Measurements from ENCODE around the gene TLL2.
A peak's percentile ranks its signal among the peaks of the same experiment; 100 is the strongest.

The TLL2 gene

GRCh38 chr10:96395931-96396877, 117.5 kb downstream of the TLL2 start:
- no peak overlapping the region for H3K4me3 ChIP-seq (ENCODE audit: low read length)
- TF ChIP-seq CTCF (conservative IDR thresholded peaks at IDR 0.05; ENCODE audit: low read depth, low read length) = peak; percentile 88
- DNase-seq (ENCODE audit: low read depth) = peak; percentile 24

- DNase-seq (ENCODE audit: low read depth) = no peak
- TF ChIP-seq CTCF (conservative IDR thresholded peaks at IDR 0.05; ENCODE audit: low read depth, low read length) = no peak
- H3K4me3 ChIP-seq (ENCODE audit: low read length) = no peak overlapping the region
Measured at GRCh38 chr10:96390460-96390864, 123.3 kb downstream of the TLL2 start.

GRCh38 chr10:96389785-96390184, 123.9 kb downstream of the TLL2 start:
- H3K4me3 ChIP-seq (ENCODE audit: low read length) = no peak overlapping the region
- no peak for DNase-seq (ENCODE audit: low read depth)
- TF ChIP-seq CTCF (conservative IDR thresholded peaks at IDR 0.05; ENCODE audit: low read depth, low read length) = no peak

- no peak for DNase-seq (ENCODE audit: low read depth)
- no peak overlapping the region for H3K4me3 ChIP-seq (ENCODE audit: low read length)
- no peak for TF ChIP-seq CTCF (conservative IDR thresholded peaks at IDR 0.05; ENCODE audit: low read depth, low read length)
Measured at GRCh38 chr10:96387601-96388000, 126.1 kb downstream of the TLL2 start.

- no peak for TF ChIP-seq CTCF (conservative IDR thresholded peaks at IDR 0.05; ENCODE audit: low read depth, low read length)
- DNase-seq (ENCODE audit: low read depth) = no peak
- H3K4me3 ChIP-seq (ENCODE audit: low read length) = no peak overlapping the region
Measured at GRCh38 chr10:96387161-96387560, 126.6 kb downstream of the TLL2 start.

GRCh38 chr10:96384506-96384905, 129.2 kb downstream of the TLL2 start:
- H3K4me3 ChIP-seq (ENCODE audit: low read length) = no peak overlapping the region
- TF ChIP-seq CTCF (conservative IDR thresholded peaks at IDR 0.05; ENCODE audit: low read depth, low read length) = no peak
- no peak for DNase-seq (ENCODE audit: low read depth)

GRCh38 chr10:96380821-96381220, 132.9 kb downstream of the TLL2 start:
- no peak for TF ChIP-seq CTCF (conservative IDR thresholded peaks at IDR 0.05; ENCODE audit: low read depth, low read length)
- no peak for DNase-seq (ENCODE audit: low read depth)
- H3K4me3 ChIP-seq (ENCODE audit: low read length) = no peak overlapping the region
